ENCODE data around the gene TUBG1.

DNA sequence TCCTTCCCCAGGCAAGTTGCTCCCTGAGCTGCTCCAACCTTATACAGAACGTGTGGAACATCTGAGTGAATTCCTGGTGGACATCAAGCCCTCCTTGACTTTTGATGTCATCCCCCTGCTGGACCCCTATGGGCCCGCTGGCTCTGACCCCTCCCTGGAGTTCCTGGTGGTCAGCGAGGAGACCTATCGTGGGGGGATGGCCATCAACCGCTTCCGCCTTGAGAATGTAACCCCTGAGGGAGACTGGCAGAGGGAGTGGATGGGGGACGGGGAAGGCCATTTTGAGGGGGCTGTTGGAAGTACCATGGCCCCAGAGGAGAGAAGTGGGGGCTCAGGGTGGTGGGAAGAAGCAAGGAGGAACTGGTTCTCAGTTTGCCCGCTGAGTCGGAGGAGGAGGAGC, 45.5 kb upstream of the TUBG1 start:
- no peak for TF ChIP-seq CHD2 (IDR thresholded peaks at IDR 0.05; ENCODE audit: low read length, partially characterized antibody)
- no peak for TF ChIP-seq SIN3A (IDR thresholded peaks at IDR 0.05; ENCODE audit: borderline replicate concordance, low read depth, low read length)
- TF ChIP-seq, protein P1, sequence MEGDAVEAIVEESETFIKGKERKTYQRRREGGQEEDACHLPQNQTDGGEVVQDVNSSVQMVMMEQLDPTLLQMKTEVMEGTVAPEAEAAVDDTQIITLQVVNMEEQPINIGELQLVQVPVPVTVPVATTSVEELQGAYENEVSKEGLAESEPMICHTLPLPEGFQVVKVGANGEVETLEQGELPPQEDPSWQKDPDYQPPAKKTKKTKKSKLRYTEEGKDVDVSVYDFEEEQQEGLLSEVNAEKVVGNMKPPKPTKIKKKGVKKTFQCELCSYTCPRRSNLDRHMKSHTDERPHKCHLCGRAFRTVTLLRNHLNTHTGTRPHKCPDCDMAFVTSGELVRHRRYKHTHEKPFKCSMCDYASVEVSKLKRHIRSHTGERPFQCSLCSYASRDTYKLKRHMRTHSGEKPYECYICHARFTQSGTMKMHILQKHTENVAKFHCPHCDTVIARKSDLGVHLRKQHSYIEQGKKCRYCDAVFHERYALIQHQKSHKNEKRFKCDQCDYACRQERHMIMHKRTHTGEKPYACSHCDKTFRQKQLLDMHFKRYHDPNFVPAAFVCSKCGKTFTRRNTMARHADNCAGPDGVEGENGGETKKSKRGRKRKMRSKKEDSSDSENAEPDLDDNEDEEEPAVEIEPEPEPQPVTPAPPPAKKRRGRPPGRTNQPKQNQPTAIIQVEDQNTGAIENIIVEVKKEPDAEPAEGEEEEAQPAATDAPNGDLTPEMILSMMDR (IDR thresholded peaks at IDR 0.05) = no peak
- no peak for TF ChIP-seq NFIC (IDR thresholded peaks at IDR 0.05; ENCODE audit: borderline replicate concordance)
- no peak for TF ChIP-seq TAF1 (IDR thresholded peaks at IDR 0.05; ENCODE audit: borderline replicate concordance, low read depth, low read length)
- TF ChIP-seq EP300 (IDR thresholded peaks at IDR 0.05; ENCODE audit: borderline replicate concordance in 1 of 2, low read depth in 1 of 2, low read length in 1 of 2) = no peak
- TF ChIP-seq, protein P2, sequence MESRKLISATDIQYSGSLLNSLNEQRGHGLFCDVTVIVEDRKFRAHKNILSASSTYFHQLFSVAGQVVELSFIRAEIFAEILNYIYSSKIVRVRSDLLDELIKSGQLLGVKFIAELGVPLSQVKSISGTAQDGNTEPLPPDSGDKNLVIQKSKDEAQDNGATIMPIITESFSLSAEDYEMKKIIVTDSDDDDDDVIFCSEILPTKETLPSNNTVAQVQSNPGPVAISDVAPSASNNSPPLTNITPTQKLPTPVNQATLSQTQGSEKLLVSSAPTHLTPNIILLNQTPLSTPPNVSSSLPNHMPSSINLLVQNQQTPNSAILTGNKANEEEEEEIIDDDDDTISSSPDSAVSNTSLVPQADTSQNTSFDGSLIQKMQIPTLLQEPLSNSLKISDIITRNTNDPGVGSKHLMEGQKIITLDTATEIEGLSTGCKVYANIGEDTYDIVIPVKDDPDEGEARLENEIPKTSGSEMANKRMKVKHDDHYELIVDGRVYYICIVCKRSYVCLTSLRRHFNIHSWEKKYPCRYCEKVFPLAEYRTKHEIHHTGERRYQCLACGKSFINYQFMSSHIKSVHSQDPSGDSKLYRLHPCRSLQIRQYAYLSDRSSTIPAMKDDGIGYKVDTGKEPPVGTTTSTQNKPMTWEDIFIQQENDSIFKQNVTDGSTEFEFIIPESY (IDR thresholded peaks at IDR 0.05; ENCODE audit: borderline replicate concordance, low read depth) = no peak
- TF ChIP-seq RXRA (IDR thresholded peaks at IDR 0.05; ENCODE audit: borderline replicate concordance, low read depth) = no peak
- no peak for TF ChIP-seq GABPA (IDR thresholded peaks at IDR 0.05; ENCODE audit: low read depth)
- TF ChIP-seq POLR2AphosphoS5 (IDR thresholded peaks at IDR 0.05; ENCODE audit: low read depth, low read length) = no peak

Measured in SK-N-SH (cell line).